SK-N-SH (cell line): ENCODE measurements around the gene P2RX2. TPM values are rescaled to one million over a fixed set of nuclear protein-coding genes. Genes with fewer than 3 reads are reported as not detected.

Source experiments
- CTCF ChIA-PET: fragments of 300-600, 350-600 bp; formaldehyde crosslinking; extraction: SDS; loops from one replicate; lab custom pipeline; 2021; lab: Yijun Ruan, JAX
- POLR2A ChIA-PET: fragments of 350-600 bp; sonication (Branson Sonifier 250); formaldehyde crosslinking; extraction: SDS; loops from one replicate; lab custom pipeline; 2020; ENCODE audit warnings: antibody characterized with exemption, inconsistent platforms; lab: Yijun Ruan, JAX
- DNase-seq: peaks from one replicate; pipeline ENCODE4 v3.0.0; 2012
- H2AFZ ChIP-seq: fragments of 200-600 bp; sonication (generic); 2 replicates; pipeline ENCODE4 v1.8.1; 2016; ENCODE audit warnings: antibody characterized with exemption, mild to moderate bottlenecking, low read depth
- H3F3A ChIP-seq: fragments of 200-600 bp; sonication (generic); replicated peaks from 2 replicates; pipeline ENCODE3; 2016; ENCODE audit warnings: antibody characterized with exemption, mild to moderate bottlenecking; ENCODE audit not compliant: insufficient read depth
- H3K27ac ChIP-seq, 2 experiments: fragments of 200-500 bp in 1 of 2; fragments of 200-600 bp in 1 of 2; sonication (Bioruptor generic) in 1 of 2; sonication (generic), shearing (Covaris generic) in 1 of 2; 2 replicates each; pipeline versions ENCODE4 v1.5.1 to v1.6.1; 2014 to 2016; ENCODE audit warnings: low read depth in 2 of 2, inconsistent platforms in 1 of 2, low read length in 1 of 2, mild to moderate bottlenecking in 1 of 2, mixed read lengths in 1 of 2
- H3K27me3 ChIP-seq: fragments of 200-600 bp; sonication (generic), shearing (Covaris generic); 2 replicates; pipeline ENCODE4 v1.6.1; 2016; ENCODE audit warnings: mixed run types; ENCODE audit not compliant: insufficient read depth
- H3K36me3 ChIP-seq, 2 experiments: fragments of 200-500 bp in 1 of 2; fragments of 200-600 bp in 1 of 2; sonication (Bioruptor generic) in 1 of 2; sonication (generic) in 1 of 2; replicated peaks in 1 of 2; 2 replicates each; pipeline versions ENCODE3 to v1.5.1; 2014 to 2016; ENCODE audit warnings: low read length in 1 of 2, mild to moderate bottlenecking in 1 of 2; ENCODE audit not compliant: insufficient read depth in 2 of 2, control insufficient read depth in 1 of 2
- H3K4me1 ChIP-seq, 2 experiments: fragments of 200-500 bp in 1 of 2; fragments of 200-600 bp in 1 of 2; sonication (Bioruptor generic) in 1 of 2; sonication (generic), shearing (Covaris generic) in 1 of 2; 2 replicates each; pipeline versions ENCODE4 v1.5.1 to v1.6.1; 2014 to 2016; ENCODE audit warnings: low read depth in 1 of 2, low read length in 1 of 2, mixed run types in 1 of 2; ENCODE audit not compliant: insufficient read depth in 2 of 2, control insufficient read depth in 1 of 2
- H3K4me2 ChIP-seq: fragments of 200-600 bp; sonication (generic), shearing (Covaris generic); 2 replicates; pipeline ENCODE4 v1.6.1; 2017; ENCODE audit warnings: mixed run types
- H3K4me3 ChIP-seq, 2 experiments: fragments of 200-500 bp in 1 of 2; fragments of 200-600 bp in 1 of 2; sonication (Bioruptor generic) in 1 of 2; sonication (generic), shearing (Covaris generic) in 1 of 2; 2 replicates each; pipeline versions ENCODE4 v1.5.1 to v1.8.1; 2014 to 2016; ENCODE audit warnings: low read depth in 2 of 2, inconsistent platforms in 1 of 2, low read length in 1 of 2, mild to moderate bottlenecking in 1 of 2, mixed read lengths in 1 of 2, moderate library complexity in 1 of 2
- H3K79me2 ChIP-seq: fragments of 200-600 bp; sonication (generic); 2 replicates; pipeline ENCODE4 v1.8.1; 2017; ENCODE audit warnings: mild to moderate bottlenecking; ENCODE audit not compliant: insufficient read depth
- H3K9ac ChIP-seq: fragments of 200-600 bp; sonication (generic); 2 replicates; pipeline ENCODE4 v1.6.1; 2017; ENCODE audit warnings: mixed run types
- H3K9me2 ChIP-seq: fragments of 200-600 bp; sonication (generic); 2 replicates; pipeline ENCODE4 v1.6.1; 2017; ENCODE audit warnings: mixed run types
- H3K9me3 ChIP-seq: fragments of 200-600 bp; sonication (generic); 2 replicates; pipeline ENCODE4 v1.6.1; 2017; ENCODE audit warnings: mixed run types, mild to moderate bottlenecking, moderate library complexity
- H4K20me1 ChIP-seq: fragments of 200-600 bp; sonication (generic); 2 replicates; pipeline ENCODE4 v1.6.1; 2017; ENCODE audit warnings: mild to moderate bottlenecking, mixed run types; ENCODE audit not compliant: insufficient read depth
- CHD2 ChIP-seq: fragments of 150-350 bp; IDR thresholded peaks from 2 replicates; pipeline ENCODE4 v1.6.1; 2018; ENCODE audit warnings: low read length; ENCODE audit not compliant: partially characterized antibody
- ELF1 ChIP-seq: IDR thresholded peaks from 2 replicates; pipeline ENCODE4 v1.4.0; 2012
- FOSL2 ChIP-seq: IDR thresholded peaks from 2 replicates; pipeline ENCODE4 v1.4.0; 2012; ENCODE audit warnings: low read depth, mild to moderate bottlenecking, moderate library complexity, borderline replicate concordance
- FOXM1 ChIP-seq: IDR thresholded peaks from 2 replicates; pipeline ENCODE4 v1.4.0; 2012; ENCODE audit warnings: low read depth, mild to moderate bottlenecking
- GABPA ChIP-seq: IDR thresholded peaks from 2 replicates; pipeline ENCODE4 v1.4.0; 2012; ENCODE audit warnings: low read depth, mild to moderate bottlenecking
- IRF3 ChIP-seq: fragments of 150-350 bp; IDR thresholded peaks from 2 replicates; pipeline ENCODE4 v1.6.1; 2016; ENCODE audit warnings: mild to moderate bottlenecking, low read depth, low read length
- MXI1 ChIP-seq: IDR thresholded peaks from 2 replicates; pipeline ENCODE4 v1.6.1; 2012; ENCODE audit warnings: mild to moderate bottlenecking, low read depth, low read length, improper control_type of control experiment
- PBX3 ChIP-seq: IDR thresholded peaks from 2 replicates; pipeline ENCODE4; 2012
- RAD21 ChIP-seq: IDR thresholded peaks from 2 replicates; pipeline ENCODE4 v1.6.1; 2012; ENCODE audit warnings: mild to moderate bottlenecking, low read length
- REST ChIP-seq: IDR thresholded peaks from 2 replicates; pipeline ENCODE4 v1.6.1; 2012; ENCODE audit warnings: mild to moderate bottlenecking, low read depth, low read length, moderate library complexity
- SIN3A ChIP-seq: IDR thresholded peaks from 2 replicates; pipeline ENCODE4 v1.6.1; 2012; ENCODE audit warnings: low read depth, mild to moderate bottlenecking, low read length, moderate library complexity, borderline replicate concordance
- ZBTB33 ChIP-seq: IDR thresholded peaks from 2 replicates; pipeline ENCODE4 v1.4.0; 2012; ENCODE audit warnings: low read depth, borderline replicate concordance
- WGBS: methylation state at CpG from one replicate; pipeline ENCODE4 v1.1.6; 2017; ENCODE audit warnings: low lambda C conversion rate; 5-methylcytosine and 5-hydroxymethylcytosine counted together
- polyA plus RNA-seq, 3 experiments: library from polyadenylated mRNA; depleted of rRNA; stranded (reverse); fragments of >200 nt; gene quantifications; 2 replicates each; pipeline ENCODE4 v1.2.3, GENCODE V29; 2012

P2RX2 gene
- polyA plus RNA-seq, 1 of the 3 experiments (the other 2 are of a cell fraction) = 0.03 TPM

- Histone ChIP-seq H2AFZ (no peak overlapping the region), H3F3A (no peaks in the 10 kb centered on the region), H3K9me3 (no peaks in the 10 kb centered on the region), H3K36me3 (peaks cover 0 to 17% of the 10 kb centered on the region in 2 experiments), H3K27ac (no peak overlapping the region), H3K79me2 (no peaks in the 10 kb centered on the region), H3K4me3 (no peak overlapping the region), H3K27me3 (no peaks in the 10 kb centered on the region), H4K20me1 (no peaks in the 10 kb centered on the region), H3K4me2 (no peak overlapping the region), H3K9ac (no peak overlapping the region), H3K4me1 (no peaks in the 10 kb centered on the region), H3K9me2 (no peaks in the 10 kb centered on the region)
- ChIA-PET CTCF (interaction anchor here (0.9 to 4.5 kb wide), 6 partner anchors 8 to 214 kb away, joined by 3 to 18 read pairs (median 4); no protein-coding TSS in a partner anchor), POLR2A (interaction anchor here (0.6 kb wide), 1 partner anchor 86 kb away, joined by 4 read pairs; no protein-coding TSS in a partner anchor)
- whole genome bisulfite sequencing = 96% methylated on average over 6 of the region's 6 CpGs
- TF ChIP-seq RAD21 (no peak), PBX3 (no peak), ZBTB33 (no peak), REST (no peak), CHD2 (no peak), FOSL2 (no peak), GABPA (no peak), IRF3 (no peak), ELF1 (no peak), SIN3A (no peak), FOXM1 (no peak), MXI1 (no peak)
- no peak for DNase-seq
Observed at GRCh38 chr12:132629330-132629729, 10.8 kb downstream of the P2RX2 start.
